Stimulated activated CD8-positive, alpha-beta memory T cell treated with anti-CD3 and anti-CD28 coated beads, Interleukin-4, amount 100 ng/mL, for 4 hours (primary cell): Measurements from ENCODE around the gene SPON1.
A peak's percentile ranks its signal among the peaks of the same experiment; 100 is the strongest.
"Not testable (repeated sequence)": the region's sequence is repeated elsewhere in the genome, so short reads cannot be mapped to it uniquely, and the experiment has no call there.

Source experiments
- DNase-seq, 2 donors: peaks; one replicate each; pipeline ENCODE4 v3.0.0-alpha.2; 2020; ENCODE audit warnings: low read depth in 2 of 2, low spot score in 1 of 2

SPON1 gene

GRCh38 chr11:14232652-14233051 is 270.1 kb downstream of the SPON1 start:
- DNase-seq: no peak

GRCh38 chr11:14234446-14234845 is 271.9 kb downstream of the SPON1 start:
- no peak for DNase-seq

GRCh38 chr11:14235701-14236100 is 273.2 kb downstream of the SPON1 start:
- no peak for DNase-seq

- DNase-seq: no peak
Measured at GRCh38 chr11:14237444-14237961, 275.0 kb downstream of the SPON1 start.

- no peak for DNase-seq
Measured at GRCh38 chr11:14240221-14240620, 277.7 kb downstream of the SPON1 start.

- no peak for DNase-seq
Measured at GRCh38 chr11:14240951-14241350, 278.4 kb downstream of the SPON1 start.

- no peak for DNase-seq
Measured at GRCh38 chr11:14242187-14242586, 279.7 kb downstream of the SPON1 start.

- DNase-seq: no peak
Measured at GRCh38 chr11:14242733-14243132, 280.2 kb downstream of the SPON1 start.

- DNase-seq: no peak
Measured at GRCh38 chr11:14244926-14245325, 282.4 kb downstream of the SPON1 start.

GRCh38 chr11:14245444-14245843 is 282.9 kb downstream of the SPON1 start:
- DNase-seq: no peak

GRCh38 chr11:14248580-14248981 is 286.1 kb downstream of the SPON1 start:
- no peak for DNase-seq

GRCh38 chr11:14249121-14249963 is 286.8 kb downstream of the SPON1 start:
- DNase-seq: peak; percentile 27 to 53

GRCh38 chr11:14251754-14252153 is 289.2 kb downstream of the SPON1 start:
- DNase-seq: no peak

GRCh38 chr11:14252501-14252900 is 290.0 kb downstream of the SPON1 start:
- not testable (repeated sequence) for DNase-seq

- no peak for DNase-seq
Measured at GRCh38 chr11:14253421-14253820, 290.9 kb downstream of the SPON1 start.

GRCh38 chr11:14253840-14254239 is 291.3 kb downstream of the SPON1 start:
- no peak for DNase-seq

- no peak for DNase-seq
Measured at GRCh38 chr11:14254533-14255237, 292.2 kb downstream of the SPON1 start.

- no peak for DNase-seq
Measured at GRCh38 chr11:14255238-14255534, 292.7 kb downstream of the SPON1 start.

GRCh38 chr11:14258221-14258935 is 295.9 kb downstream of the SPON1 start:
- DNase-seq: no peak

- no peak for DNase-seq
Measured at GRCh38 chr11:14259186-14259784, 296.8 kb downstream of the SPON1 start.

GRCh38 chr11:14259878-14260277 is 297.4 kb downstream of the SPON1 start:
- no peak for DNase-seq
